ENCODE results near the gene HIVEP3.

- TF ChIP-seq POLR2A (IDR thresholded peaks at IDR 0.05) (no peak), CTCF (IDR thresholded peaks at IDR 0.05) (no peak)
Observed at GRCh38 chr1:41547781-41548560, 370.8 kb downstream of the HIVEP3 start.
